HG03175 (cell line): Measurements from ENCODE around the gene COBL.
"Not testable (repeated sequence)": the region's sequence is repeated elsewhere in the genome, so short reads cannot be mapped to it uniquely, and the experiment has no call there.

ENCODE experiments used
- ATAC-seq: cut with Tn5 transposase; IDR thresholded peaks from one replicate; pipeline ENCODE4 v1.9.1; 2021; ENCODE audit warnings: mild to moderate bottlenecking, moderate library complexity; ENCODE audit not compliant: unreplicated experiment

The COBL gene

DNA sequence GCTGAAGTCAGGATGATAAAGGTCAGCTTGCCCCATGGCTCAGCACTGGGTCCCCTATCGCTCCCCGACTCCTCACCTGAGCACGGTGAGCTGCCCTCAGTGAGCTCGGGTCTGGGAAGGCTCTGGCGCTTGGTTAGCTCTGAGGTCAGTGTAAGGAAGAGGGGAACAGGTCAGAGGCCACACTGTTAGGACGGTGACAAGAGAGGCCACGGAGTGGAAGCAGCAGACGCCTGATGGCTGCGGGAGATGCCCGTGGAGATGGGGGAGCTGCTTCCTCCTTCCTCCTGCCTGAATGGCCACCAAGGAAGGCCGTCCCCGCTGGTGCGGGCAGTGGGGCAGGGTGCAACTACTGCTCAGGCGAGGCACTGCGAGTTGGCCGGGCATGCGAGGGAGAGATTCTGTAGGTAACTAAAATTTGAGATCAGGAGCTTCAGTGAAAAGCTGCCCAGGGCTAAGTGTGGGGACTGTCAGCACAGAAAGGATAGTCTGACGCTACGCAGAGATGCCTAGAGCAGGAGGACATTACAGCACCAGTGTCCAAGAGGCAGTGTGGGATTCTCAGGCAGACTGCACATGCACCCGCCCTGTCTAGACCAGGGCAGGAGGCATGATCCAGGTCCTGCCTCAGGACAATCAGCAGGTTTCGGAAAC is 302.6 kb downstream of the COBL start:
- no peak for ATAC-seq

DNA sequence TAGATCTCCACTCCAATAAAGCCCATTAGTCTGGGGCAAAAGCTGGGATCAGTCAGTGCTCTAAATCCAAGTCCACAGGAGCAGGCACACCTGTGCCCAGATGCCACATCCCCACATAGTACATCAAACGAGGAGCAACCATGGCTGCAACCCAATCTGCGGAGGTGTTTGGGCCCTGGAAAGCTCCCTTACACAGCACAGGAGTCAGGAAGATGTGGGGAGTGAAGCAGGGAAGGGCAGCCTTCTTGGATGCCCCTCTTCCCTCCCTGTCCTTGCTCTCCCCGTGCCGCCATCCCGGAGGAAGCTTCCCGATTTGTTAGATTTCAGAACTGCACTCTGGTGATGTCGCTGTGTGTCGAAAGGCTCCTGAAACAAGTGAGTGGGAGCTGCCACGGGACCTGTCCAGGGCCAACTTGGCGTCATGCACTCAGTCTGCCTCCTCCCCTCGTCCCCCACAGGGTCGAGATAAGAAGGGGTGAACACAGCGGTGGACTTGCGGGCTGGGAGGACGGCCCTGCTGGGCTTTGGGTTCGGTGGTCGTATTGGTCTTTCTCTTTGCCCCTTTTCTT is 303.3 kb downstream of the COBL start:
- no peak for ATAC-seq

DNA sequence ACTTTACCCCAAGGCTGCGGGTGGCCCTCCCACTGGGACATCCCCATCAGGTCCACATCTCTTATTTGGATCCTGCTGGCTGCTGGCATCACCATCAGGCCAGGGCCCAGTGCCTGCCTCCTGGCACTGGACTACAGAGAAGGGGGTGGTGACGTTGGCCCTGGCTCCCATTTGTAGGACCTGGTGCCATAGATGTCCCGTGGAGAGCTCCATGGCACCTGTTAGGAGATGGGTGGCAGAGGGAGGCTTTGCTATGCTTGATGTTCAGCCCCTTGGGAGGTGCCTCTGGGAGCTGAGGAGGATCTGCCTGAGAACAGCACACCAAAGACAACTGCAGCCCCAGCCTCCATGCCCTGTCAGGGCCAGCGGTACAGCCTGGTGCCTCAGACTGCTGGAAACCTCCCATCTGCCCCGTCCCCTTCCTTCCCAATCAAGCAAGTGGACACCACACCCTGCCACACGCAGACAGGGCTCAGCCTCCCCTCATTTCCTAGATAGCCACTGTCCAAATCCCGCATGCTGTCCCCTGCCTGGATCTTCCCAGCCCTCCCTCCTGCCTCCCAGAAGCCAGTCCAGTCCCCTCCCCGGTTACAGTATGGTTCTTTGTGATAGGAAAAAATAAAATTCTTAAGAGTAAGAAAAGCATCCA is 303.9 kb downstream of the COBL start:
- ATAC-seq, result no peak

DNA sequence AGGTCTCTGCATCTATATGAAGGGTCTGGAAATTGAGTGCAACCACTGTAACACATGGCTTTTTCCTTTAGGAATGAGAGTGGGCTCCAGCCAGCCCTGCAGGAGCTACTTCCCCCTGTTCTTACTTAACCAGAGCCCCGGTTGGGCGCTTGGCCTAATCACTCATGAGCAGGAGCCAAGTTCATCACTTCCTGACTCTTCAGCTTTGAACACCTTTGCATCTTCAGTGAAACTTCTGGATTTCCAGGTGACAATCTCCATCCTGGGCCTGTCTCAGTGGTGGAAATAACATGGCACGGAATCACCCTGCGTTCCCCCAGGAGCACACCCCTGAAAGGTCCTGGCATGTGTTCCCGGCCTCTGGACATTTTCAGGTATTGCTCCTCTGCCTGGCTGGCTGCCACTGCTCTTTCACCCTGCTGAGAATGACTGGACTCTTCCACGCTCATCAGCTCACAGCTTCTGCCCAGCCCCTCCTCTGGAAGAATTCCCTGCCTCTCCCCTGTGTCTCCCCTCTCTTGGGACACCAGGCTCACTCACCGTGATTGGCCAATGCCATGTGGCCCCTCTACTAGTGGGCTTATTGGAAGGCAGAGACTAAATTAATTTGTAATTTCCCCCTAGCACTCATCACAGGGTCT is 304.8 kb downstream of the COBL start:
- no peak for ATAC-seq

DNA sequence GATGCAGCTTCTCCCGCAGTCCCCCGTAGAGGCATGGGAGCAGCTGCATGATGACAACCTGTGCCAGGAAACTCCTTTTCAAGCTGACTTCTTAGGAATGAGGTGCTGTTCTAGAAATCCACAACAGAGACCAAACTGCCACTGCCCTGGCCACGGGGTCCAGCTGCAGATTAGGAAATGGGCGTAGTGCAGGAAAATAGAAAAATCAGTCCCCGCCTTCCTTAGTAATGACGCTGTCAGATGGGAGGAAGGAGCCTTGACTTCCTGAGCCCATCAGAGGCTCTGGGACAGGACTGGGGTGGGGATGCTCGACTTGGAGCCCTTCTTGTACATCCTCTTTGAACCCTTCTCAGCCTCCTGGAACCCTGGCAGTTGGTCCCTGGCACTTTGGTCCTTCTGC is 306.1 kb downstream of the COBL start:
- no peak for ATAC-seq

DNA sequence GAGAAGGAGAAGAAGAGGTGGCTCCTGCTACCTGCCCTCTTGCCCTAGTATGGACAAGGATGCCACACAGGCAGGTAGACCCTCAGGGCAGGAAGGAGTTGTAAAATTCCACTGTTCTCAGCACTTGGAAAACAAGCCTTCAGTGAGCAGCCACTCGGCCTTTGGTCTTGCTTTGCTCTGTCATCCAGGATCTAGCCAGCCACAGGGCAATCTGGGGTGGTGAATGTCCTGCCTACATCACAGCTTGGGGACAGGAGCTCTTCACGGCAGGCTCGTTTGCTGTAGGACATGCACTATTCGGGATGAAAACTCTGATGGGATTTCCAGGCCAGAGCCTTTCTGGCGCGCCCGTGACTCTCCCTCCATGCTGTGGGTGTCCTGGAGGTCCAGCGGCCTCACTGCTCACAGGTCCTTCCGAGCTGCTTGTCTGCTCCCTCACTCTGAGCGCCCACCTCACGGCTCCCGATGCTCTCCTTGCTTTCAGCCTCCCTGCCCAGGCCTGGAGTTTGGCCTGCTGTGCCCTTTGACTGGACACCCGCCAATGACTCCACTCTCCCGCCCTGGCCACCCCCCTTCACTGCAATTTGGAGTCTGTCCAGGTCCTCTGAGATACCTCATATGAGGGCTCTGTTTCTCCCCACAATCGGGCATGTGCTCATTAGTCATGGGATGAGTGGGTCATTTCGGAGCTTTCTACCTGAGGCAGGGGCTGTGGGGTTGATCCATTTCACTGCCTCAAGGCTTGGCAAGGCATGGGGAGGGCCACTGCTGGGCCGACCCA is 306.7 kb downstream of the COBL start:
- no peak for ATAC-seq

DNA sequence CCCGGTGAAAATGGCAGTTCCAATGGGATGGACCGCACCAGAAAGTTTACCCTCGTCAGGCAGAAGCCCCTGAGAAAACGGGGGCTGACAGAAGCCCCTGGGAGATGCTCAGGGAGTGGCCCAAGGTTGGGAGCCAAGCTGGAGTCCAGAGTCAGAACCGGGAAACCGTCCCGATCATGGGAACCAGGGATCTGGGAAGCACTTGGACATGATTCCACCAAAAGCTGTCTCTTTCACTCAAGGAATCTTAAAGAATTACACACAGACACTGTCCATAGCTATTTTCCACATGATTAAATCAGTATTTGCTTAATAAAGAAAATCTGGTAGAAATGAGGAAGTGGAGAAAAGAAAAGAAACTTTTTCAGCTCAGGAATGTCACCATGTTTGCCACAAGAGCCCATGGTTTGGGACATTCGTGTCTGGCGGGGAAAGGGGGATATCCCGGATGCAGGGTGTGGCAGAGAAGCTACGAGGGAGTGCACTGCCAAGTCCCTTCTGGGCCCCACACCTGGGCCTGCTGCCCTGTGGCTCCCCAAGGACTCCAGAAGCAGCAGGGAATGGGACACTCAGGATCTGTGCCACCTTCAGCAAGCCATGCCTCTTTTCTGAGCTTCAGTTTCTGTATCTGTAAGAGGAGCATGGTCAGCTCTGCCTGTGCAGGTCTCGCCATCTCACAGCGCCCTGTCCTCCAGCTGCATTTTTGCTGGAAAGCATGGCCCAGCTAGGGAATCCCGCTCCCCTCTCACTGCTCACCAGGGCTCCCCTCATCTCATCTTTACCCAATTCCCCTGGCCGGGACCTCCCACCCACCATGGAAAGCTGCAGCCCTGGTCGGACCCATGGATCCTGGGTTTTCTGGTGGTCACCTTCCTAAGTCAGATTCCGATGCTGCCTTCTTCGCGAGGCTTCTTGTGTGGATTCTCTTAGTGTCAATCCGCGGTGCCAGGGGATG is 308.8 kb downstream of the COBL start:
- no peak for ATAC-seq

DNA sequence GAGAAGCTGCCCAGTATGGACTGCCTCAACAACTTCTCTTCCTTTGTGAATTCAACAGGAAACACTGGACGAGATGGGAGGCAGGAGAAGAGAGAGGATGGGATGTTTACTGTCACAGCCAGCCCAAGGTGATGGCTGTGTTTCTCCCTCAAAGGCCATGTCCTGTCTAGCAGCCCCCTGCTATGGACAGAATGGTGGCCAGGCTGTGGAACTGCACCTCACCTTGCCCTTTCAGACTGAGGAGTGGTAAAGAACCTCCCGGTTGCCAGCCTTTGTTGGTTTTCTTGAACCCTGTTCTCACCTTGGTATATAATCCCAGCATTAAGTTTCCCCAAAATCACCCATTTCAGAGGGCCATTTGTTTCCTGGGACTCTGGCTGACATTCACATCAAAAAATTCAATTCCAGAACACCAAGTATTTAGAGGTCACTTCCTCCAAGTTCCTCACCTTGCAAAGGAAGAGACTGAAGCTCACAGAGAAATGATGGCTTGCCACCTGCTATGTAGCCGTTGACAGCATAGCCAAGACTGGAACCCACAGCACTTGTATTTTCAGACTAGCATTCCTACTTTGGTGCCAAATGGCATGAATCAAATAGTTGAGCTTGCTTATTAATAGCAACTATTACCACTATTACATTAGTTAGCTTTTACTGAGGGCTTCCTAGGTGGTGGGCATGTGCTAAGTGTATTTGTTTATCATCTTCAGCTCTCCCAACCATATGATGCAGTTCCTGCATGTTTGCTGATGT is 309.9 kb downstream of the COBL start:
- no peak for ATAC-seq

DNA sequence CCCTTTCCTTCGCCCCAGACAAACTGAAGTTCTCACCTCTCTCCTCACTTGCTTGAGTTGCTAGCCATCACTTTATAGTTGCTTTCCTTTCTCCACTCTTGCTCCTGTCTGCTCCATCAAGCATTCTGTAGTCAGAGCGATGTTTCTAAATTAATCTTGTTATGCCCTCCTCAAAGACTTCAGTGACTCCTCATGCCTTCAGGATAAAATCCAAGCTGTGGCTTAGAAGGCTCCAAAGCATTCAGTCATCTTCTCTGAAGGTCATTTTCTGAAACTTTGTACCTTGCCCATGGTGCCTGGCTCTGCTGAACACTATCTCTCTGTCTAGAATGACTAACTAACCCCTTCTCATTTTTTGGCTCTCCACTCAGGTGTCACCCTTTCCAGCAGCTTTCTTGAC is 311.5 kb downstream of the COBL start:
- no peak for ATAC-seq

DNA sequence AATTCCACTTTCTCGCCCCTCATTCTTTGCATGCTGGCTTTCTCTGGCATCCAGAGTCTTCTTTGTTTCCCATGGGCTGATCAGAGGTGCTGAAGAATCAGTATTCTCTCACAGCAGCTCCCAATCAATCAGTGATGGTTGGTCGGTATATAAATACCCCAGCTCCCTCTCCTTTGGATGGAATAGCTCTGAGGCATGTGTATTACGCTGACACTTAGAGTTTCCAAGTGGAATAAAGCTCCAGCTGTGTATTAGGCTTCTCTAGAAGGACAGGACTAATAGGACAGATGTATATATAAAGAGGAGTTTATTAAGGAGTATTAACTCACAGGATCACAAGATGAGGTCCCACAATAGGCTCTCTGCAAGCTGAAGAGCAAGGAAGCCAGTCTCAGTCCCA is 315.7 kb downstream of the COBL start:
- ATAC-seq, result no peak

DNA sequence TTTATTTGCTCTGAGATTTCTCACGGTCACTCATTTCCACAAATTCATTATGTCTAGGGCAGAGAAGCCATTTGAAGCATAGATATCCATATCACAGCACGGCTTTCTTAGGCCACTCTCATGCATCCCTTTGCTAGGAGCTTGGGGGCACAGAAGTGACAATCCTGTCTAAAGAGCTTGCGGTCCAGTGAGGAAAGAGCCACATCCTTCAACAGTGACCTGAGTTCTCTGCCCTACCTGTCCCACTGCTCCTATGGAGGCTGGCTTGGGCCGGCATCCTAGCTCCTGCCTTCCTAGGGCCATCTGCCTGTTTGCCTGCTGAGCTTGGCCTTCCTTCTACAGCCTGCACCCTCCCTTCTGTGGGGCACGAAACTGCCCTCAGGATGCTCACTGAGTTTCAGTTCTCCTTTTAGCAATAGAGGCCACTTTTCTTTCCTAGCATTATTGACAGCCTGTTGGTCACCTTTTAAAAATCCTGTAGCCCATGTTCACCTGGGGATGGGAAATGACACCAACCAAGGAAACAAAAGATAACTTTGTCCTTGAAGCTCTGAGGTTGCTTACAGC is 321.8 kb downstream of the COBL start:
- ATAC-seq, result no peak

DNA sequence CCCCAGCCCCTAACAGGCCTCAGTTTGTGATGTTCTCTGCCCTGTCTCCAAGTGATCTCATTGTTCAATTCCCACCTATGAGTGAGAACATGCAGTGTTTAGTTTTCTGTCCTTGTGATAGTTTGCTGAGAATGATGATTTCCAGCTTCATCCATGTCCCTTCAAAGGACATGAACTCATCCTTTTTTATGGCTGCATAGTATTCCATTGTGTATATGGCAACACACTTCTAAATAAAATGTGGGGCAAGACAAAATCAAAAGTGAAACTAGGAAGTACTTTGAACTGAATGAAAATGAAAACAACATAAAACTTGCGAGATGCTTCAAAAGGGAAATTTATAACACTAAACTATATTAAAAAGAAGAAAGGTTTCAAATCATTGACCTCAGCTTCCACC is 326.4 kb downstream of the COBL start:
- not testable (repeated sequence) for ATAC-seq

DNA sequence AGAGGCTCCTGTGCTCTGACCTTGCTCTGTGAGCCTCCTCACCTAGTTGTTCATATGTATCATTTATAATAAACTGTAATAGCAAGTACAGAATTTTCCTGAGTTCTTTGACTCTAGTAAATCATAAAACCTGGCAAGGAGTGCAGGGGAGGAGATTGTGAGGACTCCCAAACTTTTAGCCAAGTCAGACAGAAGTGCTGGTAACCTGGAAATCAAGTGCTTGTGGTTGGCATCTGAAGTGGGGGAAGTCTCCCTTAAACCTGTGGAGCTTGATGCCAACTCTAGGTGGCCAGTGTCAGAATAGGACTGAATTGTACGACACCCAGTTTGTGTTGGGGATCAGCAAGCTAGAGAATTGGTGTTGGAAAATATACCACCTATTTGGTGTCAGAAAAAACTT is 327.6 kb downstream of the COBL start:
- no peak for ATAC-seq

DNA sequence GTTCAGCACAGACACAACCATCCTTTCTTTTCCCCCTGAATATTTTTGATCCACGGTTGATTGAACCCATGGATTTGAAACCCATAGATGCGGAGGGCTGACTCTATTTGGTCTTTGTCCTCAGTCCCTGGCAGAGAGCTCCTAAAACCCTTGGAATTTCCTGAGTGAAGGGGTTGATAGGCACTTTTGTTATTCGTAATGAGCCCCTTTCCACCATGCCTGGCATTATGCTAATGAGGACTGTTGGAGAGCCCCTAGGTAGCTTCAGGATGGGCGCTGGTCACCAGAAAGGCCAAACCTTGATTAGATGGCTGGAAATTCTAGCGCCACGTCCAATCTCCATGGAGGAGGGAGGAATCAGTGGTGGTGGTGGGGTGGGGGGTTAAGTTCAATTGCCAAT is 328.1 kb downstream of the COBL start:
- ATAC-seq, result no peak

DNA sequence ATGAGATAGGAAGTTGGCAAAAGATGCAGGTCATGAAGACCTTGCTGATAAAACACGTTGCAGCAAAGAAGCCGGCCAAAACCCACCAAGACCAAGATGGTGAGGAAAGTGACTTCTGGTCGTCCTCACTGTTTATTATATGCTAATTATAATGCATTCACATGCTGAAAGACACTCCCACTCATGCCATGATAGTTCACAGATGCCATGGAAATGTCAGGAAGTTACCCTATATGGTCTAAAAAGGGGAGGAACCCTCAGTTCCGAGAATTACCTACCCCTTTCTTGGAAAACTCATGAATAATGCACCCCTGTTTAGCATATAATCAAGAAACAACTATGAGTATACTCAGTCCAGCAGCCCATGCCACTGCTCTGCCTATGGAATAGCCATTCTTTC is 331.5 kb downstream of the COBL start:
- ATAC-seq, result no peak

DNA sequence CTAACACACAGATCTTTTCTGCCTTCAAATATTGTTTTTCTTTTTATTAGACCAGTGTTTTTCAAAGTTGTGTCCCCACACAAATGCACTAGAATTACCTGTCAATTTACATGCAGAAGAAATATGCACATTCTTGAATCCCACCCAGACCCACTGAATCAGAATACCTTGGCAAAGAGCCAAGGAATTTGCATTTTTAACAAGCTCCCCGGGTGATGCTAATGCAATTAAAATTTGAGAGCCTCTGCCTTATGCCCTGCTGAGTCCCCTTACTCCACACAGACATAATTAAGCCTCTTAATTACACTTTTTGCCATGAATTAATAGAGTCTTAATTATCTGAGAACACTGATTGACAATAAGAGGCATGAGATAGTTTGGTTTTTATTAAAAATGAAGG is 332.8 kb downstream of the COBL start:
- no peak for ATAC-seq

DNA sequence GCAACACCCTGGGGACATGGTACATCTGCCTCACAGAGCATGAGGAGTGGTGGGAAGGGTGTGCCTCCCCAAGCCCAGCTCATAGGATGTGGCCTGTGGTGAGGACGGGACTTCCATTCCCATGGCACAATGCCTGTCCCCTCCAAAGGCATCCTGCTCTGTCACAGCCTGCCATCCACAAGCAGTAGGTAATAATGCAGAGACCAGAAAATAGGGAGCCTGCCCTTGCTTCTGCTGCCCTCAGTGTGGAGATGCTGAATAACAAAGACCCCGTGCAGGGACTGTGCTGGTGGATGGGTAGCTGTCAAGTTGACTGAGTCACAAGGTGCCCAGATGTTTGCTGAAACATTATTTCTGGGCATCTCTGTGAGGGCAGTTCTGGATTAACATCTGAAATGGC is 334.0 kb downstream of the COBL start:
- no peak for ATAC-seq

DNA sequence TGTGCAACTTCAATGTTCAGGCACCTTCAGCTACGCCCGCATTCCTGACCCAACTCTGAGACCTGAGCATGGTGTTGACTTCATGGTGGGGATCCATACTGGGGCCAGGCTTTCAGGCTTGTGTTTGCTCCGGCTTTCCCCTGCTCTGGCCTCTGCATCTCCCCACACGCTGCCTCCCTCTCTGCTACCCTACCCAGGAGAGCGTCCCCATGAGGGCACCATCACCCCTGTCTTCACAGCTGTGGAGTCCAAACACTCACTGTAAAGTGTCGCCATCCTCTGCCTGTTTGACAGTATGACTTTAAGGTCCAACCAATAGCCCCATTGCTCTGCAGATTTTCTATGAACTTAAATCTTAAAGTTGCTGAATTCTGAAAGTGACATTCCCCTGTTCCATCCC is 334.9 kb downstream of the COBL start:
- ATAC-seq, result no peak

DNA sequence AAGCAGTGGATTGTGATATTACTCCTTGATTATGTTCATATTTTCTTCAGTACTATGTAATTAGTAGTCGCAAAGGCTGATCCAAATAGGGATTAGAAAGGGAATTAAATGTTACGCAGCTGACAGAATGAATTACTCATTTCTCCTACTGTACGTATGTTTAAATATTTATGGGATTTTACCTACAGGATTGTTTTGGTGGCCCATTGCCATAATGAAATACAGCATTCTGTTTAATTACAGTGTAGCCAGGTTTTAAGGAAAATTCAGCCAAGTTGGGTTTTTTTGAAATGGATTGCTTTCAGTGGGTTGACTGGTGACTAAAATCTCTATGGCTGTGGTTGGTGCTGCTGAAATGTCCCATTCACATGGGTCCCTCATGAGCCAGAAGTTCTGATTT is 336.2 kb downstream of the COBL start:
- ATAC-seq, result no peak
